T-helper 2 cell treated with Interferon-gamma antibody and Interleukin-4, amounts not matched to agents 5 μg/mL and 100 μg/mL, for 36 hours (primary cell): ENCODE results near the gene ERH.
"Not testable (repeated sequence)": the region's sequence is repeated elsewhere in the genome, so short reads cannot be mapped to it uniquely, and the experiment has no call there.

Experiments used
- DNase-seq: peaks from one replicate; pipeline ENCODE4 v3.0.0; 2021; ENCODE audit warnings: low spot score
- H3K27ac Mint-ChIP-seq: one replicate; pipeline ENCODE4 v1.8.0; 2021; ENCODE audit warnings: mild to moderate bottlenecking, mixed read lengths
- H3K27me3 Mint-ChIP-seq: one replicate; pipeline ENCODE4 v1.8.0; 2021; ENCODE audit warnings: low read depth, mixed read lengths
- H3K36me3 Mint-ChIP-seq: one replicate; pipeline ENCODE4 v1.8.0; 2021; ENCODE audit warnings: low read depth, mixed read lengths
- H3K4me1 Mint-ChIP-seq: one replicate; pipeline ENCODE4 v1.8.0; 2021; ENCODE audit warnings: low read depth, mixed read lengths
- H3K4me3 Mint-ChIP-seq: one replicate; pipeline ENCODE4 v1.8.0; 2022; ENCODE audit warnings: mild to moderate bottlenecking, moderate library complexity, mixed read lengths
- H3K9me3 Mint-ChIP-seq: one replicate; pipeline ENCODE4 v1.8.0; 2021; ENCODE audit warnings: mixed read lengths

Gene ERH

DNA sequence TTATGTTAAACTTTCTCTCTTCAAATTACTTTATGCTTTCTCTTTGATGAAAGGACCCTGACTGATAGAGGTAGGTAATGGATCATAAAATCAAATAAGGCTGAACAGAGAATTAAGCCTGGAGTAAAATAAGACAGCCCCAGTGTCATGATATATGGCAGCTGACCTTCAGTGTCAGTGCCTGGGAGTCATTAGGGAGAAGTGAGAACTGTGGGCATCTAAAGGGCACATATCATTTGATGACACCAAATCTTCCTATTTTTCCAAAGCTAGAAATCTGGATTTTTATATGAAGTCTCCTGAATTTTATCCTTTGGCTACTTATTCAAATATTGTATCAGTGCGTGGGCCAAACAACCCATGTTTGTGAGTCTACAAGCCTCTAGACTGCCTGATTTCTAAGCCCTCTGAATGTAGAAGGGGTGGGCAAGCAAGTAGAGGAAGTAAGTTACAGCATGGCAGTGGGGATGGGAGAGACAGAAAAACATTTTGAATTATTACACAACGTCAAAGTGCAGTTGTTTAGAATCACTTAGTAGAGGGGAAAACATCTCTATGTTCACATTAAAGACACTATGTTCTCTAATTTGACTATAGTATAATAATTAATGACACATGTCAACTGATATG is 10.3 kb upstream of the ERH start:
- Mint-ChIP-seq H3K4me3 (no peak overlapping the region), H3K4me1 (peaks cover 4% of the 10 kb centered on the region), H3K9me3 (no peaks in the 10 kb centered on the region), H3K27ac (no peak overlapping the region), H3K27me3 (no peaks in the 10 kb centered on the region), H3K36me3 (peaks cover 3% of the 10 kb centered on the region)
- no peak for DNase-seq

GRCh38 chr14:69405762-69406161 is 7.7 kb upstream of the ERH start:
- no peak overlapping the region for H3K4me3 Mint-ChIP-seq
- H3K36me3 Mint-ChIP-seq: peaks cover 4% of the 10 kb centered on the region
- no peak for DNase-seq
- no peaks in the 10 kb centered on the region for H3K27me3 Mint-ChIP-seq
- H3K4me1 Mint-ChIP-seq: peaks cover 17% of the 10 kb centered on the region
- H3K27ac Mint-ChIP-seq: no peak overlapping the region
- H3K9me3 Mint-ChIP-seq: no peaks in the 10 kb centered on the region

GRCh38 chr14:69404883-69405282 is 6.8 kb upstream of the ERH start:
- peaks cover 25% of the 10 kb centered on the region for H3K4me1 Mint-ChIP-seq
- DNase-seq: no peak
- no peaks in the 10 kb centered on the region for H3K9me3 Mint-ChIP-seq
- no peaks in the 10 kb centered on the region for H3K27me3 Mint-ChIP-seq
- H3K36me3 Mint-ChIP-seq: peaks cover 4% of the 10 kb centered on the region
- H3K4me3 Mint-ChIP-seq: no peak overlapping the region
- H3K27ac Mint-ChIP-seq: no peak overlapping the region

- Mint-ChIP-seq H3K4me3 (no peak overlapping the region), H3K36me3 (peaks cover 4% of the 10 kb centered on the region), H3K27me3 (no peaks in the 10 kb centered on the region), H3K4me1 (peaks cover 29% of the 10 kb centered on the region), H3K27ac (no peak overlapping the region), H3K9me3 (no peaks in the 10 kb centered on the region)
- no peak for DNase-seq
Measured at GRCh38 chr14:69404478-69404877, 6.4 kb upstream of the ERH start.

DNA sequence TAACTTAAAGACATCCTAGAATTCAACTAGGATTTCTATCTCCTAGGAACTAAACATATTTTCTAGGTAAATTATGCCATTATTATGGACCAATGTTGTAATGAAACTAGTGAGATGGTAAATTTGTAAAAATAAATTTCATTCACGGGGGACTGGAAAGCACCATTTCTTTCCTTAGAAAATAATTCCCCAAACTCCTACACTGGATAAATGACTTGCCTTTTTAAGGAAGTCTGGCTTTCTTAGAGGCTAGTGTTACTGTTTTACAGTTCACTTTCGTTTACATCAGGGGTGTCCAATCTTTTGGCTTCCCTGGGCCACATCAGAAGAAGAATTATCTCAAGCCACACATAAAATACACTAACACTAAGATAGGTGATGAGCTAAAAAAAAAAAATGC is 3.7 kb upstream of the ERH start:
- Mint-ChIP-seq H3K4me3 (peak overlapping the region; percentile 21), H3K36me3 (peaks cover 18% of the 10 kb centered on the region), H3K4me1 (peaks cover 34% of the 10 kb centered on the region), H3K9me3 (no peaks in the 10 kb centered on the region), H3K27ac (no peak overlapping the region), H3K27me3 (no peaks in the 10 kb centered on the region)
- no peak for DNase-seq

DNA sequence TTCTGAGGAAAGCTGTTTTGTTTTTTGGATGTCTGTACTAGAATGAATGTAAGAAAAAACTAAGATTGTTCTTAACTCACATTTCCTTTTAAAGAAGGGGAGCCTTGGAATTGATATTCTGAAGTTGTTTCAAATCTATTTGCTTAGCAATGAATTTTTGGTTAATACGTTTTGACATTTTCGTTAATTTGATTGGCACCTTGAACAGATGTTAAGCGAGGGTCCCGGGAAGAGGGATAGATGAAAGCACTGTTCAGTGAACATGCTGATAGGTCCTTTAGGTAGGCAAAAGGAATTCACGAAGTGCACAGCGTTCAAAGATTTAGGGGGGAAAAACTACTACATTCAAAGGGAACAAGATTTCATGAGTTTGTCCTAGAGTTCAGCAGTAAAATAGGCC is 2.1 kb upstream of the ERH start:
- no peaks in the 10 kb centered on the region for H3K9me3 Mint-ChIP-seq
- H3K4me1 Mint-ChIP-seq: peaks cover 50% of the 10 kb centered on the region
- H3K36me3 Mint-ChIP-seq: peaks cover 30% of the 10 kb centered on the region
- no peaks in the 10 kb centered on the region for H3K27me3 Mint-ChIP-seq
- no peak for DNase-seq
- H3K4me3 Mint-ChIP-seq: peak overlapping the region; percentile 94
- H3K27ac Mint-ChIP-seq: no peak overlapping the region

DNA sequence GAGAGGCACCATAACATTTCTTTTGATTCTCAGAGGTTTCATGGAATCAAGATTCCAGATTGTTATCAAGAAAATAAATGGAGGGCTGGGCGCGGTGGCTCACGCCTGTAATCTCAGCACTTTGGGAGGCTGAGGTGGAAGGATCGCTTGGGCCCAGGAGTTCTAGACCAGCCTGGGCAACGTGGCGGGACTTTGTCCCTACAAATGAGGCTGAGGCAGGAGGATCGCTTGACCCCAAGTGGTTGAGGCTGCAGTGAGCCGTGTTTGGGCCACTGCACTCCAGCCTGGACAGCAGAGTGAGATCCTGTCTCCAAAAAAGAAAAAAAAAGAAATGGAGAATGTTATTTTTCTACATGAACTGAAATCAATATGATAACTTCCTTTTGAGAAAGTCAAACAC is 1.7 kb upstream of the ERH start:
- Mint-ChIP-seq H3K9me3 (no peaks in the 10 kb centered on the region), H3K4me1 (peaks cover 49% of the 10 kb centered on the region), H3K27me3 (no peaks in the 10 kb centered on the region), H3K4me3 (peak overlapping the region; percentile 94), H3K27ac (no peak overlapping the region), H3K36me3 (peaks cover 34% of the 10 kb centered on the region)
- no peak for DNase-seq

- Mint-ChIP-seq H3K36me3 (peaks cover 41% of the 10 kb centered on the region), H3K27me3 (no peaks in the 10 kb centered on the region), H3K27ac (peak overlapping the region; percentile 99), H3K4me1 (peaks cover 51% of the 10 kb centered on the region), H3K4me3 (peak overlapping the region; percentile 94), H3K9me3 (no peaks in the 10 kb centered on the region)
- DNase-seq: no peak
Measured at GRCh38 chr14:69398818-69399210, 715 bp upstream of the ERH start.

DNA sequence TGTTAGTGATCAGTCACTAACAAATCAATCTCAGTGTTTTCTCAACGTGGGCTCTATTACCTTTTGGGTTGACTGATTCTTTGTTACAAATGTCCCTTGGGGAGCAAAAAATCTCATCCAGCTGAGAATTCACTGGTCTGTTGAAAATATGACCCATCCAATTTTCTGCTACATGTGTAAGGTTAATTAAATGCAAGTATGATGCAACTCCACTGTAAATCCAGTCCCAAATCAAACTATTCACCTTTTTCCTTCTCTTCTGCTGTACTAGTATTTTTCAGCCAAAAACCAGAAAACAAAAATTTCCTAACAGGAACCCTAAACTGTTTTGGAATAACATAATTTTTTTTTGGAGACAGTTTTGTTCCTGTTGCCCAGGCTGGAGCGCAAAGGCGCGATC is 2.2 kb downstream of the ERH start:
- Mint-ChIP-seq H3K27ac (no peak overlapping the region), H3K4me1 (peaks cover 52% of the 10 kb centered on the region), H3K36me3 (peaks cover 62% of the 10 kb centered on the region), H3K27me3 (no peaks in the 10 kb centered on the region), H3K4me3 (peak overlapping the region; percentile 51), H3K9me3 (no peaks in the 10 kb centered on the region)
- no peak for DNase-seq

DNA sequence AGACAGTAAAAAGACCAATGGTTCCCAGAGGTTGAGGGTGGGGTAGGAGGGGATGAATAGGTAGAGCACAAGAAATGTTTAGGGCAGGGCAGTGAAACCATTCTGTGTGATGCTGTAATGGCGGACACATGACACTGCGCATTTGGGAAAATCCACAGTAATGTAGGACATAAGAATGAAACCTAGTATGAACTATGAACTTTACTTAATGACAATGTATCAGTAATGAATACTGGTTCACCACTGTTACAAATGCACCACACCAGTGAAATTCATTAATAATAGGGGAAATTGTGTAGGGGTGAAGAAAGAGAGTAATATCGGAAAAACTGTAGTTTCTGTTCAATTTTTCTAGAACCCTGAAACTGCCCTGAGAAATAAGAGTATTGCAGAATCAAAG is 5.6 kb downstream of the ERH start:
- no peak overlapping the region for H3K27ac Mint-ChIP-seq
- H3K9me3 Mint-ChIP-seq: no peaks in the 10 kb centered on the region
- no peak overlapping the region for H3K4me3 Mint-ChIP-seq
- no peaks in the 10 kb centered on the region for H3K27me3 Mint-ChIP-seq
- H3K36me3 Mint-ChIP-seq: peaks cover 81% of the 10 kb centered on the region
- H3K4me1 Mint-ChIP-seq: peaks cover 46% of the 10 kb centered on the region
- DNase-seq: no peak

GRCh38 chr14:69391400-69391799 is 6.7 kb downstream of the ERH start:
- Mint-ChIP-seq H3K36me3 (peaks cover 79% of the 10 kb centered on the region), H3K4me1 (peaks cover 38% of the 10 kb centered on the region)
- not testable (repeated sequence) for H3K9me3 Mint-ChIP-seq, H3K27ac Mint-ChIP-seq, DNase-seq, H3K27me3 Mint-ChIP-seq, H3K4me3 Mint-ChIP-seq

DNA sequence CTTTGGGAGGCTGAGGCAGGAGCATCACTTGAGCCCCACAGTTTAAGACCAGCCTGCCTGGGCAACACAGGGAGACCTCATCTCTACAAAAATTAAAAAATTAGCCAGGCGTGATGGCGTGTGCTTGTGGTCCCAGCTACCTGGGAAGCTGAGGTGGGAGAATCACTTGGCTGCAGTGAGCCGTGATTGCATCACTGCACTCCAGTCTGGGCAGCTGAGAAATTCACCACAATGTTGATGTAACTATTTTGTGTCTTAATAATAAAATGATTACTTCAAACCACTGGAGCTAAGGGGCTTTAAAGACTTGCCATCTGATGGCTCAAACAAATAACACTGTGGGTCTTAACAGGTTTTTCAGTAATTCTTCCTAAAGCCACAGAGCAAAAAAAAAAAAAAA is 10.8 kb downstream of the ERH start:
- H3K27me3 Mint-ChIP-seq: no peaks in the 10 kb centered on the region
- no peak overlapping the region for H3K27ac Mint-ChIP-seq
- H3K36me3 Mint-ChIP-seq: peaks cover 70% of the 10 kb centered on the region
- DNase-seq: no peak
- peaks cover 25% of the 10 kb centered on the region for H3K4me1 Mint-ChIP-seq
- no peak overlapping the region for H3K4me3 Mint-ChIP-seq
- H3K9me3 Mint-ChIP-seq: no peaks in the 10 kb centered on the region

DNA sequence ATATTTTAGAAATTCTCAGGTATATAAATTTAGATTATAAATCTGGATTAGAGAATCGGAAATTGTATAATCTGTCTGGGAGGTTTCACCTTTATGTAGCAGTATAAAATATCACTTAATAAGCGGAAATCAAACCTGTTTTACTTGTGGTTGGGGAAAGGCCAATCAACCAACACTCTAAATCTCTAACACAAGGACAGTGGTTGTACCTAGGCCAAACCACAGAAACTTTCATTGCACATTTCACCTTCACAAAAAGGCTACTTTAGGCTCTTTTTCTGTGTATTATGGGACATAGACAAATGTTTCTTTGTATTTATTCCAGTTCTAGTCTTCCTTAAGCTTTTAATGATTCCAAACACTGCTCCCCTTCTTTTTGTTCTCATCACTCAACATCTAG is 19.8 kb downstream of the ERH start:
- Mint-ChIP-seq H3K9me3 (no peaks in the 10 kb centered on the region), H3K4me1 (peaks cover 3% of the 10 kb centered on the region), H3K4me3 (no peak overlapping the region), H3K27ac (peak overlapping the region; percentile 28), H3K27me3 (no peaks in the 10 kb centered on the region), H3K36me3 (peaks cover 51% of the 10 kb centered on the region)
- DNase-seq: no peak

DNA sequence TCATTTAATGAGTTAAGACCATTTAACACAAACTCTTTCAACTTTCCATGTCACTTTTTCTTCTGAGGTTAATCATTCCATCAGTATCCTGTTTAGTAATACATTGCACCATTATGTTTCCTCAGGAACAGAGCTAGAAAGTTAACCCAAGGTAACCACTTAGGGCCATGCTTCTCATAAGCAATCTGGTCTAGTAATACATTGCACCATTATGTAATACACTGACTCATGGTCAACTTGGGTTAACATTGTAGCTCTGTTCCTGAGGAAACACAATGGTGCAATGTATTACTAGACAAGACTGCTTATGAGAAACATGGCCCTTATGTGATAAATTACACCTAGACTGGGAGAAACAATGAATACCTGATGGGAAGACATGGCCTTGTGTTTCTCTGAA is 21.7 kb downstream of the ERH start:
- peaks cover 48% of the 10 kb centered on the region for H3K36me3 Mint-ChIP-seq
- H3K27ac Mint-ChIP-seq: no peak overlapping the region
- H3K4me1 Mint-ChIP-seq: peaks cover 3% of the 10 kb centered on the region
- DNase-seq: no peak
- no peaks in the 10 kb centered on the region for H3K27me3 Mint-ChIP-seq
- no peak overlapping the region for H3K4me3 Mint-ChIP-seq
- no peaks in the 10 kb centered on the region for H3K9me3 Mint-ChIP-seq

DNA sequence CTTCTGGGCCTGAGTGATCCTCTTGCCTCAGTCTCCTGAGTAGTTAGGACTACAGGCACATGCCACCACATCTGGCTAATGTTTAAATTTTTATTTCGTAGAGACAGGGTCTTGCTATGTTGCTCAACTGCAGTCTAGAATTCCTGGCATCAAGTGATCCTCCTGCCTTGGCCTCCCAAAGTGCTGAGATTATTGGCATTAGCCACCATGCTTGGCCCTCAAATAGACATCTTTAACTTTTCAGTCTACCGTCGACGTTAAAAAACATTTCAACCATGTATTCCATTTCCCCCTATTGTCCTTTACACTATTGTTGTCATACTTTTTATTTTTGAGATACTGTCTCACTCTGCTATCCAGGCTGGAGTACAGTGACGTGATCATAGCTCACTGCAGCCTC is 22.4 kb downstream of the ERH start:
- Mint-ChIP-seq H3K36me3 (peaks cover 47% of the 10 kb centered on the region), H3K4me1 (peaks cover 3% of the 10 kb centered on the region), H3K27ac (no peak overlapping the region)

More for the DNA sequence above, 22.4 kb downstream of the ERH start:
- DNase-seq: no peak
- H3K9me3 Mint-ChIP-seq: no peaks in the 10 kb centered on the region
- no peaks in the 10 kb centered on the region for H3K27me3 Mint-ChIP-seq
- H3K4me3 Mint-ChIP-seq: no peak overlapping the region
